K562 (cell line): ENCODE data around the gene CIAPIN1. TPM values are rescaled to one million over a fixed set of nuclear protein-coding genes. Genes with fewer than 3 reads are reported as not detected.
A peak's percentile ranks its signal among the peaks of the same experiment; 100 is the strongest.

Source experiments
- ATAC-seq: fragments of 200-7000 bp; cut with Tn5 transposase; 3 replicates; pipeline ENCODE4 v1.9.1; 2020; ENCODE audit warnings: moderate library complexity
- BruUV-seq: library from RNA; stranded (reverse); fragments of 400-500 nt; replicated peaks from 2 replicates; lab custom pipeline; 2021; lab: Mats Ljungman, UMichigan
- CTCF ChIA-PET: fragments of 300-600 bp; formaldehyde crosslinking; extraction: SDS; loops from one replicate; lab custom pipeline; 2021; ENCODE audit warnings: low intra/inter-chr PET ratio; lab: Yijun Ruan, JAX
- POLR2A ChIA-PET: fragments of 300-600, 350-650 bp; sonication (Branson Sonifier 250); formaldehyde crosslinking; extraction: SDS; loops from one replicate; lab custom pipeline; 2021; ENCODE audit warnings: antibody characterized with exemption, inconsistent platforms; lab: Yijun Ruan, JAX
- DNase-seq, 4 experiments: peaks; one replicate each; pipeline versions ENCODE4 v3.0.0 to v3.0.0-alpha.2; 2011 to 2018; ENCODE audit warnings: low spot score in 3 of 4, mixed read lengths in 3 of 4; ENCODE audit errors: extremely low read depth in 1 of 4
- FAIRE-seq: peaks from 2 replicates; lab custom pipeline; 2011; peaks lifted over from hg19 to GRCh38; lab: Jason Lieb, UNC
- H2AFZ ChIP-seq: 2 replicates; pipeline ENCODE4 v1.6.0; 2011; ENCODE audit warnings: low read depth, low read length, control low read depth, inconsistent platforms
- H3K27ac ChIP-seq: fragments of 200-600 bp; 3 replicates; pipeline ENCODE4 v1.8.0; 2011; ENCODE audit warnings: low read depth, mild to moderate bottlenecking, control low read depth, inconsistent platforms, low read length, moderate library complexity, mixed read lengths; ENCODE audit errors: extremely low read depth
- H3K27me3 ChIP-seq, 2 experiments: fragments of 300-600 bp in 1 of 2; 2 replicates in 1 of 2; 3 replicates in 1 of 2; pipeline versions ENCODE4 v1.6.0 to v1.8.0; 2011; ENCODE audit warnings: inconsistent platforms in 2 of 2, low read length in 2 of 2, mild to moderate bottlenecking in 1 of 2, mixed read lengths in 1 of 2, moderate library complexity in 1 of 2; ENCODE audit not compliant: control insufficient read depth in 2 of 2, insufficient read depth in 2 of 2
- H3K36me3 ChIP-seq: fragments of 300-600 bp; 3 replicates; pipeline ENCODE4 v1.8.0; 2011; ENCODE audit warnings: mild to moderate bottlenecking, low read length, inconsistent platforms; ENCODE audit not compliant: control insufficient read depth, insufficient read depth
- H3K4me1 ChIP-seq, 2 experiments: fragments of 200-600 bp in 1 of 2; replicated peaks in 1 of 2; 2 replicates in 1 of 2; 3 replicates in 1 of 2; pipeline versions ENCODE4 v1.5.1 to v1.8.0; 2011; ENCODE audit warnings: inconsistent platforms in 2 of 2, low read length in 2 of 2, mild to moderate bottlenecking in 1 of 2, mixed read lengths in 1 of 2, moderate library complexity in 1 of 2; ENCODE audit not compliant: control insufficient read depth in 2 of 2, insufficient read depth in 2 of 2
- H3K4me2 ChIP-seq: 2 replicates; pipeline ENCODE4 v1.6.1; 2011; ENCODE audit warnings: low read length, control low read depth, inconsistent platforms, mixed read lengths; ENCODE audit not compliant: insufficient read depth
- H3K4me3 ChIP-seq: fragments of 200-600 bp; sonication (generic), shearing (Covaris generic); 2 replicates; pipeline ENCODE4 v1.5.1; 2016; ENCODE audit warnings: control low read depth, inconsistent platforms
- H3K79me2 ChIP-seq: fragments of 200-600 bp; 3 replicates; pipeline ENCODE4 v1.8.0; 2011; ENCODE audit warnings: low read length, inconsistent platforms; ENCODE audit not compliant: control insufficient read depth, insufficient read depth
- H3K9ac ChIP-seq, 2 experiments: 2 replicates each; pipeline versions ENCODE4 v1.6.0 to v1.6.1; 2011; ENCODE audit warnings: low read depth in 2 of 2, low read length in 2 of 2, control low read depth in 1 of 2, inconsistent platforms in 1 of 2, mild to moderate bottlenecking in 1 of 2, mixed read lengths in 1 of 2; ENCODE audit not compliant: insufficient read depth in 1 of 2
- H3K9me1 ChIP-seq: one replicate; pipeline ENCODE4 v1.6.0; 2011; ENCODE audit warnings: inconsistent platforms, mild to moderate bottlenecking, low read length, moderate library complexity; ENCODE audit not compliant: control insufficient read depth, insufficient read depth
- H3K9me3 ChIP-seq: replicated peaks from 2 replicates; pipeline ENCODE4 v1.5.1; 2011; ENCODE audit warnings: low read depth, low read length, inconsistent platforms; ENCODE audit not compliant: control insufficient read depth, insufficient read depth
- H4K20me1 ChIP-seq: replicated peaks from 2 replicates; pipeline ENCODE4 v1.6.1; 2011; ENCODE audit warnings: low read length, inconsistent platforms, mixed read lengths; ENCODE audit not compliant: control insufficient read depth, insufficient read depth
- TARDBP ChIP-seq: fragments of 450-650 bp; IDR thresholded peaks from 2 replicates; pipeline ENCODE4 v1.6.1; 2016
- WGBS: fragments of 100-300 bp; shearing (Covaris generic); methylation state at CpG from one replicate; pipeline ENCODE4 v1.1.6; 2016; ENCODE audit warnings: low coverage, mixed read lengths; ENCODE audit not compliant: insufficient coverage; ENCODE audit errors: missing lambda C conversion rate; 5-methylcytosine and 5-hydroxymethylcytosine counted together
- in situ Hi-C: fragments of 300-500 bp; cut with MboI; formaldehyde crosslinking; loops from 4 replicates; pipeline ENCODE4 v1.15.0; 2018; ENCODE audit warnings: inconsistent platforms, mixed read lengths
- intact Hi-C: fragments of 100-400 bp; cut with micrococcal nuclease; formaldehyde crosslinking; loops from 2 replicates; pipeline ENCODE4 v1.14.2; 2022
- polyA plus RNA-seq, 8 experiments: library from polyadenylated mRNA; depleted of rRNA in 4 of 8; stranded (reverse) in 5 of 8; unstranded in 3 of 8; fragments of >200 nt; fragmentation: Nextera tagmentation in 2 of 8; fragmentation: Illumina TruSeq in 1 of 8; extraction: Ambion mirVana in 2 of 8; extraction: Trizol in 1 of 8; gene quantifications; 2 replicates each; pipeline versions ENCODE4 v1.2.1 to v1.2.3, GENCODE V29; 2011 to 2014; ENCODE audit warnings: inconsistent platforms in 1 of 8, missing spikeins in 1 of 8
- total RNA-seq, 7 experiments: library from RNA; depleted of rRNA in 6 of 7; stranded (reverse); fragments of >200 nt in 6 of 7; fragmentation: Illumina TruSeq in 2 of 7; extraction: Trizol in 2 of 7; gene quantifications; 2 replicates each; pipeline versions ENCODE4 v1.2.1 to v1.2.3, GENCODE V29; 2011 to 2021; ENCODE audit warnings: low replicate concordance in 1 of 7
- TF ChIP-seq, protein P1 (sequence below): sonication (generic); formaldehyde crosslinking; IDR thresholded peaks from 2 replicates; pipeline ENCODE4 v1.8.0; 2022; ENCODE audit warnings: missing genetic modification reagents, mild to moderate bottlenecking, moderate library complexity, borderline replicate concordance
- TF ChIP-seq, protein P2 (sequence below): fragments of 450-650 bp; formaldehyde crosslinking; IDR thresholded peaks from 2 replicates; pipeline ENCODE4 v1.4.0; 2020; ENCODE audit warnings: mild to moderate bottlenecking, moderate library complexity
- TF ChIP-seq, protein P3 (sequence below): fragments of 150-350 bp; conservative IDR thresholded peaks from 2 replicates; pipeline ENCODE4 v1.6.1; 2014; ENCODE audit warnings: low read length
- TF ChIP-seq, protein P4 (sequence below): fragments of 450-650 bp; formaldehyde crosslinking; conservative IDR thresholded peaks from 2 replicates; pipeline ENCODE4 v1.4.0; 2022; ENCODE audit warnings: mild to moderate bottlenecking, missing genetic modification characterization
- TF ChIP-seq, protein P5 (sequence below): fragments of 450-650 bp; formaldehyde crosslinking; IDR thresholded peaks from 2 replicates; pipeline ENCODE4 v1.4.0; 2020; ENCODE audit warnings: mild to moderate bottlenecking, moderate library complexity

The CIAPIN1 gene
- total and polyA plus RNA-seq, 9 of the 15 experiments (the other 6 are each of a cell fraction or from before 2014, with no cell fraction given): 71.8 to 263 (median 95.7) TPM

DNA sequence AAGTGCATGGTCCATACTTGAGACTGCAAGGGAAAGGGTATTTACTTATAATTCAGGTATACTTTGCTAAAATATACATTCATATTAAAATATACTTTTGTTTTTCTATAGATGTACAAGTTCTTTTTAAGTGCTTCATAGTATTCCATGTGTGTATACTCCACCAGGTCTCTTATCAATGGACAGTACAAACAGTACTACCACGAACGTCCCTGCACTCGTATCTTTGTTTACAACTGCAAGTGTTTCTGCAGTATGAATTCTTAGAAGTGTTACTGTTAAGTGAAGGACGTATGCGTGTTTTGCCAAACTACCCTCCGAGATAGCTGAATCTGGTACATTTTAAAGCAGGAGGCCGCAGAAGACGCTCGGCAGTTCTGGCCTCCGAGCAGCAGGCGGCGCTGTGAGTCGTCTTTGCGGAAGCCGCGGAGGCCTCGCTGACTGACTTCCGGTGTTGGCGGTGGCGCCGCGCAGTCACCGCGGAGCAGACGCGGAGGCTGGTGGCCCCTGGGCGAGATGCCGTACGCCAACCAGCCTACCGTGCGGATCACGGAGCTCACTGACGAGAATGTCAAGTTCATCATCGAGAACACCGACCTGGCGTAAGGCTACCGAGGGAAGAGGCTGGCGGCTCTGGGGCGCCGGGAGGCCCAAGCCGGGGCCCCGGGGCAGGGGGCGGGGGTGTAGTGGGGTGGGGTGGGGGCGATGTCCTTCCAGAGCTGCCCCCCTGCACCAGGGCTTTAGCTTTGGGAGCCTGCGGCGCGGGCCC is 15.2 kb upstream of the CIAPIN1 start, which contains the start of gene POLR2C:
TSS of gene POLR2C (plus strand) at position 471 of the 769 bp plus-strand sequence. CDS start at position 517, 46 bp downstream.
- H3K4me3 ChIP-seq: peak within 1 kb of the TSS; percentile 64
- no peaks in the 10 kb centered on the region for H3K9me3 ChIP-seq
- in situ Hi-C loops (no loop called here), intact Hi-C loops (no loop called here)
- BruUV-seq: no TSS peak
- peak within 1 kb of the TSS; percentile 57 for H3K27ac ChIP-seq
- DNase-seq: peak; percentile 88 to 94 (median 90)
- H3K9ac ChIP-seq: peak within 1 kb of the TSS; percentile 84 to 98
- WGBS: under 1% methylated on average over 35 of the region's 47 CpGs
- peaks cover 82% of the 10 kb centered on the region; the same call in 2 of the 3 replicates for H3K36me3 ChIP-seq
- FAIRE-seq: peak; percentile 88
- CTCF ChIA-PET: interaction anchor here (0.6 to 1.8 kb wide), 3 partner anchors 56 to 498 kb away, joined by 3 to 6 read pairs (median 3); no protein-coding TSS in a partner anchor
- no peaks in the 10 kb centered on the region for H3K27me3 ChIP-seq
- peak within 1 kb of the TSS; percentile 93 for H3K4me2 ChIP-seq
- H4K20me1 ChIP-seq: no peaks in the 10 kb centered on the region
- peak within 1 kb of the TSS; percentile 88 for H2AFZ ChIP-seq
- H3K79me2 ChIP-seq: peaks cover 28% of the 10 kb centered on the region
- POLR2A ChIA-PET: interaction anchor here (0.7 to 1.7 kb wide), 7 partner anchors 8 to 171 kb away, joined by 3 to 14 read pairs (median 5); partner anchors contain the start of genes CIAPIN1 and COQ9
- H3K9me1 ChIP-seq: no peaks in the 10 kb centered on the region
- peak; percentile 98 for ATAC-seq
- peaks cover 3 to 4% of the 10 kb centered on the region in 2 experiments; a peak in 3 of 5 replicates for H3K4me1 ChIP-seq
- TF ChIP-seq TARDBP: peak; percentile 40; the same call in 1 of the 2 replicates
- TF ChIP-seq, protein P1, sequence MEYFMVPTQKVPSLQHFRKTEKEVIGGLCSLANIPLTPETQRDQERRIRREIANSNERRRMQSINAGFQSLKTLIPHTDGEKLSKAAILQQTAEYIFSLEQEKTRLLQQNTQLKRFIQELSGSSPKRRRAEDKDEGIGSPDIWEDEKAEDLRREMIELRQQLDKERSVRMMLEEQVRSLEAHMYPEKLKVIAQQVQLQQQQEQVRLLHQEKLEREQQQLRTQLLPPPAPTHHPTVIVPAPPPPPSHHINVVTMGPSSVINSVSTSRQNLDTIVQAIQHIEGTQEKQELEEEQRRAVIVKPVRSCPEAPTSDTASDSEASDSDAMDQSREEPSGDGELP (CRISPR knock-in tag): peak; percentile 80
- TF ChIP-seq, protein P2, sequence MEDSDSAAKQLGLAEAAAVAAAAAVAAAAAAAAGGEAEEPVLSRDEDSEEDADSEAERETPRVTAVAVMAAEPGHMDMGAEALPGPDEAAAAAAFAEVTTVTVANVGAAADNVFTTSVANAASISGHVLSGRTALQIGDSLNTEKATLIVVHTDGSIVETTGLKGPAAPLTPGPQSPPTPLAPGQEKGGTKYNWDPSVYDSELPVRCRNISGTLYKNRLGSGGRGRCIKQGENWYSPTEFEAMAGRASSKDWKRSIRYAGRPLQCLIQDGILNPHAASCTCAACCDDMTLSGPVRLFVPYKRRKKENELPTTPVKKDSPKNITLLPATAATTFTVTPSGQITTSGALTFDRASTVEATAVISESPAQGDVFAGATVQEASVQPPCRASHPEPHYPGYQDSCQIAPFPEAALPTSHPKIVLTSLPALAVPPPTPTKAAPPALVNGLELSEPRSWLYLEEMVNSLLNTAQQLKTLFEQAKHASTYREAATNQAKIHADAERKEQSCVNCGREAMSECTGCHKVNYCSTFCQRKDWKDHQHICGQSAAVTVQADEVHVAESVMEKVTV: 0 out of 2 replicates have a peak, but pooled peaks have one; percentile 28
- TF ChIP-seq, protein P3, sequence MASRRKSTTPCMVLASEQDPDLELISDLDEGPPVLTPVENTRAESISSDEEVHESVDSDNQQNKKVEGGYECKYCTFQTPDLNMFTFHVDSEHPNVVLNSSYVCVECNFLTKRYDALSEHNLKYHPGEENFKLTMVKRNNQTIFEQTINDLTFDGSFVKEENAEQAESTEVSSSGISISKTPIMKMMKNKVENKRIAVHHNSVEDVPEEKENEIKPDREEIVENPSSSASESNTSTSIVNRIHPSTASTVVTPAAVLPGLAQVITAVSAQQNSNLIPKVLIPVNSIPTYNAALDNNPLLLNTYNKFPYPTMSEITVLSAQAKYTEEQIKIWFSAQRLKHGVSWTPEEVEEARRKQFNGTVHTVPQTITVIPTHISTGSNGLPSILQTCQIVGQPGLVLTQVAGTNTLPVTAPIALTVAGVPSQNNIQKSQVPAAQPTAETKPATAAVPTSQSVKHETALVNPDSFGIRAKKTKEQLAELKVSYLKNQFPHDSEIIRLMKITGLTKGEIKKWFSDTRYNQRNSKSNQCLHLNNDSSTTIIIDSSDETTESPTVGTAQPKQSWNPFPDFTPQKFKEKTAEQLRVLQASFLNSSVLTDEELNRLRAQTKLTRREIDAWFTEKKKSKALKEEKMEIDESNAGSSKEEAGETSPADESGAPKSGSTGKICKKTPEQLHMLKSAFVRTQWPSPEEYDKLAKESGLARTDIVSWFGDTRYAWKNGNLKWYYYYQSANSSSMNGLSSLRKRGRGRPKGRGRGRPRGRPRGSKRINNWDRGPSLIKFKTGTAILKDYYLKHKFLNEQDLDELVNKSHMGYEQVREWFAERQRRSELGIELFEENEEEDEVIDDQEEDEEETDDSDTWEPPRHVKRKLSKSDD: no peak
- TF ChIP-seq, protein P4, sequence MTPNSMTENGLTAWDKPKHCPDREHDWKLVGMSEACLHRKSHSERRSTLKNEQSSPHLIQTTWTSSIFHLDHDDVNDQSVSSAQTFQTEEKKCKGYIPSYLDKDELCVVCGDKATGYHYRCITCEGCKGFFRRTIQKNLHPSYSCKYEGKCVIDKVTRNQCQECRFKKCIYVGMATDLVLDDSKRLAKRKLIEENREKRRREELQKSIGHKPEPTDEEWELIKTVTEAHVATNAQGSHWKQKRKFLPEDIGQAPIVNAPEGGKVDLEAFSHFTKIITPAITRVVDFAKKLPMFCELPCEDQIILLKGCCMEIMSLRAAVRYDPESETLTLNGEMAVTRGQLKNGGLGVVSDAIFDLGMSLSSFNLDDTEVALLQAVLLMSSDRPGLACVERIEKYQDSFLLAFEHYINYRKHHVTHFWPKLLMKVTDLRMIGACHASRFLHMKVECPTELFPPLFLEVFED (CRISPR knock-in tag): no peak; the same call in 1 of the 2 replicates
- TF ChIP-seq, protein P5, sequence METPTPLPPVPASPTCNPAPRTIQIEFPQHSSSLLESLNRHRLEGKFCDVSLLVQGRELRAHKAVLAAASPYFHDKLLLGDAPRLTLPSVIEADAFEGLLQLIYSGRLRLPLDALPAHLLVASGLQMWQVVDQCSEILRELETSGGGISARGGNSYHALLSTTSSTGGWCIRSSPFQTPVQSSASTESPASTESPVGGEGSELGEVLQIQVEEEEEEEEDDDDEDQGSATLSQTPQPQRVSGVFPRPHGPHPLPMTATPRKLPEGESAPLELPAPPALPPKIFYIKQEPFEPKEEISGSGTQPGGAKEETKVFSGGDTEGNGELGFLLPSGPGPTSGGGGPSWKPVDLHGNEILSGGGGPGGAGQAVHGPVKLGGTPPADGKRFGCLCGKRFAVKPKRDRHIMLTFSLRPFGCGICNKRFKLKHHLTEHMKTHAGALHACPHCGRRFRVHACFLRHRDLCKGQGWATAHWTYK (CRISPR knock-in tag): peak; percentile 56
